PFSK-1 (cell line): Measurements from ENCODE around the gene AHI1.

Experiments
- FOXP2 ChIP-seq: optimal IDR thresholded peaks from 2 replicates; pipeline ENCODE3; 2011; ENCODE audit warnings: borderline replicate concordance, control low read depth, inconsistent platforms; ENCODE audit not compliant: insufficient read depth; ENCODE audit errors: extremely low read length, extremely low read depth
- POLR2AphosphoS5 ChIP-seq: IDR thresholded peaks from 2 replicates; pipeline ENCODE4 v1.6.1; 2012; ENCODE audit warnings: low read depth, mild to moderate bottlenecking, control low read depth, low read length, moderate library complexity
- SIN3A ChIP-seq: IDR thresholded peaks from 2 replicates; pipeline ENCODE4 v1.6.1; 2012; ENCODE audit warnings: mild to moderate bottlenecking, low read length, moderate library complexity, borderline replicate concordance; ENCODE audit not compliant: insufficient read depth
- TAF1 ChIP-seq: IDR thresholded peaks from 2 replicates; pipeline ENCODE4 v1.6.1; 2012; ENCODE audit warnings: low read length, control low read depth, borderline replicate concordance; ENCODE audit not compliant: insufficient read depth
- TF ChIP-seq, protein P1 (sequence below), 2 experiments: IDR thresholded peaks; 2 replicates each; pipeline versions ENCODE4 v1.6.1 to v1.8.0; 2011 to 2012; ENCODE audit warnings: low read depth in 2 of 2, low read length in 2 of 2, control low read depth in 1 of 2, inconsistent platforms in 1 of 2, mild to moderate bottlenecking in 1 of 2, moderate library complexity in 1 of 2; ENCODE audit not compliant: insufficient read depth in 1 of 2

DNA sequence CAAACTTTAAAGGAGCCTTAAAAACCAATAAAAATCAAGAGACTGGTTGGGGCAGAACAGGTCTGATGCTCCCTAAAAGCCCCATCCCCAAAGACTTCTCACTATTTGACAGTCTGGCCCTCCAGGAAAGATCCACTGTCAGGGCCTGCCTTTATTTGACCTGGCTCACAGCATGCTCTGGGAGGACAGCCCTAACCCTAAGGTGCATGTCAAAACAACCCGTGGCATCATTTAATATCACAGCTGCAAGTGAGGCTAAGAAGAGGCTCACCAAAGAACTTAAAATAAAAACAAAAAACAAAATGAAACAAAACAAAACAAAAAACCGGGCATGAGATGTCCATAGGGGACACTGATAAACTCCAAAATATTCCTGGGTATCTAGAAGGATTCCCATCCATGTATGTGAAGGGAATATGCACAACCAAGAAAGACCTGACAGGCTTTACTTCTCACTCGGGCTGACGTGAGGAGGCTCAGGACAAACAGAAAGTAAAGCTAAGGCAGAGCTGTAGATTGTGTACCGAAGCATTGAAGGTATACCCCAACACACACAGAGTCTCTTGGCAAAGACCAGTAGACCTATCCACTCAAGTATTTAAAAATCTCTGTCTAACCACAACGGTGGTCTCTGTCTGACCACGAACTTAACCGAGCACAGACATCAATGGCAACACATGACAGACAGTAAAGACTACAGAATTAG lies 57.3 kb downstream of the AHI1 start:
- TF ChIP-seq POLR2AphosphoS5 (no peak), SIN3A (no peak), TAF1 (no peak), FOXP2 (no peak)
- TF ChIP-seq, protein P1, sequence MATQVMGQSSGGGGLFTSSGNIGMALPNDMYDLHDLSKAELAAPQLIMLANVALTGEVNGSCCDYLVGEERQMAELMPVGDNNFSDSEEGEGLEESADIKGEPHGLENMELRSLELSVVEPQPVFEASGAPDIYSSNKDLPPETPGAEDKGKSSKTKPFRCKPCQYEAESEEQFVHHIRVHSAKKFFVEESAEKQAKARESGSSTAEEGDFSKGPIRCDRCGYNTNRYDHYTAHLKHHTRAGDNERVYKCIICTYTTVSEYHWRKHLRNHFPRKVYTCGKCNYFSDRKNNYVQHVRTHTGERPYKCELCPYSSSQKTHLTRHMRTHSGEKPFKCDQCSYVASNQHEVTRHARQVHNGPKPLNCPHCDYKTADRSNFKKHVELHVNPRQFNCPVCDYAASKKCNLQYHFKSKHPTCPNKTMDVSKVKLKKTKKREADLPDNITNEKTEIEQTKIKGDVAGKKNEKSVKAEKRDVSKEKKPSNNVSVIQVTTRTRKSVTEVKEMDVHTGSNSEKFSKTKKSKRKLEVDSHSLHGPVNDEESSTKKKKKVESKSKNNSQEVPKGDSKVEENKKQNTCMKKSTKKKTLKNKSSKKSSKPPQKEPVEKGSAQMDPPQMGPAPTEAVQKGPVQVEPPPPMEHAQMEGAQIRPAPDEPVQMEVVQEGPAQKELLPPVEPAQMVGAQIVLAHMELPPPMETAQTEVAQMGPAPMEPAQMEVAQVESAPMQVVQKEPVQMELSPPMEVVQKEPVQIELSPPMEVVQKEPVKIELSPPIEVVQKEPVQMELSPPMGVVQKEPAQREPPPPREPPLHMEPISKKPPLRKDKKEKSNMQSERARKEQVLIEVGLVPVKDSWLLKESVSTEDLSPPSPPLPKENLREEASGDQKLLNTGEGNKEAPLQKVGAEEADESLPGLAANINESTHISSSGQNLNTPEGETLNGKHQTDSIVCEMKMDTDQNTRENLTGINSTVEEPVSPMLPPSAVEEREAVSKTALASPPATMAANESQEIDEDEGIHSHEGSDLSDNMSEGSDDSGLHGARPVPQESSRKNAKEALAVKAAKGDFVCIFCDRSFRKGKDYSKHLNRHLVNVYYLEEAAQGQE (IDR thresholded peaks at IDR 0.05; ENCODE audit: insufficient read depth in 1 of 2, low read depth in 2 of 2, low read length in 2 of 2), result no peak
